LNCaP clone FGC (cell line): ENCODE measurements around the gene GALNT5.
A peak's percentile ranks its signal among the peaks of the same experiment; 100 is the strongest.

ENCODE experiments used
- DNase-seq: peaks from one replicate; pipeline ENCODE4 v3.0.0-alpha.2; 2011; ENCODE audit warnings: low read depth
- H3K4me3 ChIP-seq: 2 replicates; pipeline ENCODE4 v1.5.1; 2011; ENCODE audit warnings: mild to moderate bottlenecking, low read depth, low read length, control low read depth
- TF ChIP-seq, protein P1 (sequence below): IDR thresholded peaks from 2 replicates; pipeline ENCODE4 v1.5.1; 2012; ENCODE audit warnings: mild to moderate bottlenecking; ENCODE audit not compliant: control insufficient read depth, insufficient read depth; ENCODE audit errors: extremely low read depth

The GALNT5 gene

DNA sequence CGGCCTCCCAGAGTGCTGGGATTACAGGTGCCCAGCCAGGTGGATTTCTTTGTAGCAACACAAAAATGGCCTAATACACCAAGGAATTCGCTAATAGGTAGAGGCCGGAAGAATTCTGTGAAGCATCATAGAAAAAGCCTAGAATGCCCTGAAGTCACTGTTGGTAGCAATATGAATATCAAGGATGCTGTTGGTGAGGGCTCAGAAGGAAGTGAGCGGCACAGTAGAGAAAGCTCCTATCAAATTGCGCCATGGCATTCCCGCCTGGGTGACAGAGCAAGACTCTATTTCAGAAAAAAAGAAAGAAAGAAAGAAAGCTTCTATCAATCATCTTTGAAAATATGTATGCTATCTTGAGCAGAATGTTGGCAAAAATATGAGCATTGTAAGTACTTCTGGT, 23.8 kb downstream of the GALNT5 start:
- no peak overlapping the region for H3K4me3 ChIP-seq
- TF ChIP-seq, protein P1, sequence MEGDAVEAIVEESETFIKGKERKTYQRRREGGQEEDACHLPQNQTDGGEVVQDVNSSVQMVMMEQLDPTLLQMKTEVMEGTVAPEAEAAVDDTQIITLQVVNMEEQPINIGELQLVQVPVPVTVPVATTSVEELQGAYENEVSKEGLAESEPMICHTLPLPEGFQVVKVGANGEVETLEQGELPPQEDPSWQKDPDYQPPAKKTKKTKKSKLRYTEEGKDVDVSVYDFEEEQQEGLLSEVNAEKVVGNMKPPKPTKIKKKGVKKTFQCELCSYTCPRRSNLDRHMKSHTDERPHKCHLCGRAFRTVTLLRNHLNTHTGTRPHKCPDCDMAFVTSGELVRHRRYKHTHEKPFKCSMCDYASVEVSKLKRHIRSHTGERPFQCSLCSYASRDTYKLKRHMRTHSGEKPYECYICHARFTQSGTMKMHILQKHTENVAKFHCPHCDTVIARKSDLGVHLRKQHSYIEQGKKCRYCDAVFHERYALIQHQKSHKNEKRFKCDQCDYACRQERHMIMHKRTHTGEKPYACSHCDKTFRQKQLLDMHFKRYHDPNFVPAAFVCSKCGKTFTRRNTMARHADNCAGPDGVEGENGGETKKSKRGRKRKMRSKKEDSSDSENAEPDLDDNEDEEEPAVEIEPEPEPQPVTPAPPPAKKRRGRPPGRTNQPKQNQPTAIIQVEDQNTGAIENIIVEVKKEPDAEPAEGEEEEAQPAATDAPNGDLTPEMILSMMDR, result no peak
- DNase-seq, result no peak

DNA sequence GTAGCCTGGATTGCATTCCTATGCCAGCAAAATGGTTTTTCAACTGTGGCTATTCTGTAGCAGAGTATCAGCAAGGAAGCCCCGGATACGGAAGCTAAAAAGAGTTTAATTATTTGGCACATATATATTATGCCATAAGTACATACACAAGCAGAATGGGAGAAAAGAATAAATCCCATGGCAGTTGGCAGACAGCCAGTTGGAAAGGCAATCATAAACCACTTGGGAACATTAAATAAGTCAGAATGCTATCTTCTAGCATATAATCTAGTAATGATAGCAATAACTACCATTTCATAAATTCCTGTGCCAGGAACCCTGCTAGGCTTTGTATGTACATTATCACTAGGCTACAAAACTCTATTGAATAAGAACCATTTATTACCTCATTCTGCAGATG, 26.0 kb downstream of the GALNT5 start:
- DNase-seq, result peak; percentile 70
- no peak overlapping the region for H3K4me3 ChIP-seq
- TF ChIP-seq, protein P1, result no peak

DNA sequence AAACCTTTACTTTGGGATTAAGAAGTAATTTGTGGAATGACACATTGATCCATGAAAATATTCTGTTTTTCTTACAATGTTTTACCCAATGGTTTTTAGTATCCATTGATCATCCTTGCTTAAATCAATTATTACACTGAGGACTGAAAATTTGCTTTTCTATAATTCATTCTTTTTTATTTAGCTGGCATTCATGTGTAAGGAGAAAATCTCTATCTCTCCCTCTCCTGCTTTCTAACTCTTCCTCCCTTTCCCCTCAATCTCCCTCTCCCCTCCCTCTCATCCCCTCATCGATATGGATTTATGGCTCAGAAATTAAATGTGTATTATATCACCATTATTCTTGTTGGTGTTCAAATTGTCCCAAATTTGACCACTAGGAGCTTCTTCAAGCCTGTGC, 29.7 kb downstream of the GALNT5 start:
- no peak overlapping the region for H3K4me3 ChIP-seq
- DNase-seq, result no peak
- TF ChIP-seq, protein P1, result no peak

DNA sequence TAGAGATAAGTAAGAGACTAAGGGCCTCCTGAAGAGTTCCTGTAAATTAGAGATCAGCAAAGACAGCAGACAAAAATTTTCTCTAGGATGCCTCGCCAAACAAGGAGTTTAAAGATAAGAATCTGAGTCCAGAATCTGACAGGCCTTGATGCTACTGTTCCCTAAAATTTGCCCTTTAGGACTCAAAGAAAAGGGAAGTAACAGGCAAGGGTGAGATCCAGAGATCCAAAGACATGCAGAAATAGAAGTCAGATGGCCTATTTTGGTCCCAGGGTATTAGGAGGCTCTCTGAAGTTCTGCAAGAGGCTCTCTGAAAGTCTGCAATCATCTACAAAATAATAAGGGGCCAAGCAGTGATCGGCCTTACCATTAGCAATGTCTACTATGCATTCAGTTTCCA, 33.0 kb downstream of the GALNT5 start:
- H3K4me3 ChIP-seq, result no peak overlapping the region
- TF ChIP-seq, protein P1, result no peak
- no peak for DNase-seq

DNA sequence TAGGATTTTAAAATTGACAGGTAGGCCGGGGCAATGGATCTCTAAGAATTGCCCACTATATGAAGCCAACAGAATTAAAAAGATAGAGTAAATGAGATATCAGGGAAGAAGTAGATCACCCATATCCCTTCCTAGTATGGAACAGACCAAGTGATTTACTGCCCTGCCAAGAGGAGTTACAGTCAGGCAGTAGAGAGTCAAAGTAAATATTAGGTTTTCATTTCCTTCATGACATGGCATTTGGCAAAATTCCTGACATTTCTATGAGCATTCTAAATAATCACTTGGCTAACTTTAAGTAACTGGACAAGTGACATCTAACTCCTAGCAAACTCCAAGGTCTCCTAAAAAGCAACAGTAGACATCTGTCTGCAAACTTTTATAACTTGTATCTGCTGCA, 33.5 kb downstream of the GALNT5 start:
- TF ChIP-seq, protein P1, result no peak
- DNase-seq, result peak; percentile 92
- H3K4me3 ChIP-seq, result no peak overlapping the region

DNA sequence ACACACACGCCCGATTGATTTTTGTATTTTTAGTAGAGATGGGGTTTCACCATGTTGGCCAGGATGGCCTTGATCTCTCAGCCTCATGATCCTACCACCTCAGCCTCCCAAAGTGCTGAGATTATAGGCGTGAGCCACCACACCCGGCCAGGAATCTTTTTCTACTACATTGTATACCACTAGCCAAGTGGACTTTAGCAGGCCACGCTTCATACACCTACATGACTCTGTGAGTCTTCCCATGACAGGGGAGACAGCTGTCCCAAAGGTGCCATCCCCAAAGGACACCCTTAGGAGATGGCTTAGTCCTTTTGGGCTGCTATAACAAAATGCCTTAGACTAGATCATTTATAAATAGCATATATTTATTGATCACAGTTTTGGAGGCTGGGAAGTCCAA, 35.3 kb downstream of the GALNT5 start:
- no peak for DNase-seq
- TF ChIP-seq, protein P1, result no peak
- H3K4me3 ChIP-seq, result no peak overlapping the region

DNA sequence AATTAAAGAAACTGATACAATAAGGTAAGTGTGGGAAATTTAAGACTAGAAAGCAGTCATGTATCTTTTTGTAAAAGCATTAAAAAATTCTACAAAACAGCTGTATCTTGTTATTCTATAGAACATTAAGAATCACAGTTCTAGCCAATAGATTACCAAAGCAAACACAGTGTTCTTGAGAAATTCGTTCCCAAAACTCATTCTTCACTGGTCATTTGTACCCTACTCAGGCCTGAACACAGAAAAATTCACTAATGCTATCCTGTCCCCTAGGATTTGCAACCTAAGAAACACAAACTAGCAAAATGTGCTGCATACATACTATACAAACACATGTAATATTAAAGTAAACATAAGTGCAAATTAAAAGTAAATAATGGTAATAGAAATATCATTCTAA, 39.0 kb downstream of the GALNT5 start:
- DNase-seq, result no peak
- TF ChIP-seq, protein P1, result no peak
- no peak overlapping the region for H3K4me3 ChIP-seq
